A673 (cell line): Measurements from ENCODE around the gene CFAP65.

Experiments used
- CTCF ChIP-seq: fragments of 300-800, 200-600 bp; sonication (generic); conservative IDR thresholded peaks from 2 replicates; pipeline ENCODE4 v1.5.1; 2017; ENCODE audit warnings: low read depth, mild to moderate bottlenecking, antibody characterized with exemption, low read length, moderate library complexity, mixed read lengths
- EZH2 ChIP-seq: fragments of 200-600 bp; sonication (generic); IDR thresholded peaks from 2 replicates; pipeline ENCODE4 v1.6.1; 2017; ENCODE audit warnings: borderline replicate concordance, low read depth, mild to moderate bottlenecking, mixed read lengths, antibody characterized with exemption, low read length; ENCODE audit not compliant: poor library complexity, severe bottlenecking

- TF ChIP-seq CTCF (peak; percentile 33; the same call in 1 of the 2 replicates), EZH2 (no peak)
Measured at GRCh38 chr2:219078126-219078525, 36.8 kb upstream of the CFAP65 start.
